Aorta (tissue), 5 donors: ENCODE measurements around the gene ANKRD13D. TPM values are rescaled to one million over a fixed set of nuclear protein-coding genes. Genes with fewer than 3 reads are reported as not detected.

Source experiments
- ATAC-seq: fragments of 200-7000 bp; cut with Tn5 transposase; one replicate; pipeline ENCODE4 v1.9.1; 2022; ENCODE audit warnings: moderate library complexity; ENCODE audit not compliant: low FRiP score
- DNase-seq, 2 donors: peaks; one replicate each; pipeline ENCODE4 v3.0.0-alpha.2; 2020
- H3K27ac ChIP-seq, 2 donors: one replicate each; pipeline ENCODE4 v1.5.1; 2013; ENCODE audit warnings: low read length in 2 of 2, mild to moderate bottlenecking in 2 of 2, moderate library complexity in 2 of 2, control low read depth in 1 of 2, inconsistent platforms in 1 of 2, low read depth in 1 of 2
- H3K27me3 ChIP-seq, 2 donors: one replicate each; pipeline ENCODE4 v1.6.1; 2013; ENCODE audit warnings: control low read depth in 1 of 2, low read length in 1 of 2, mild to moderate bottlenecking in 1 of 2, moderate library complexity in 1 of 2; ENCODE audit not compliant: insufficient read depth in 2 of 2, control insufficient read depth in 1 of 2
- H3K36me3 ChIP-seq, 2 donors: one replicate each; pipeline ENCODE4 v1.6.1; 2013; ENCODE audit warnings: control low read depth in 1 of 2, low read length in 1 of 2, mild to moderate bottlenecking in 1 of 2; ENCODE audit not compliant: insufficient read depth in 2 of 2, control insufficient read depth in 1 of 2
- H3K4me1 ChIP-seq, 2 donors: one replicate each; pipeline ENCODE4 v1.6.1; 2013; ENCODE audit warnings: low read length in 2 of 2, control low read depth in 1 of 2, mild to moderate bottlenecking in 1 of 2, moderate library complexity in 1 of 2; ENCODE audit not compliant: insufficient read depth in 2 of 2, control insufficient read depth in 1 of 2
- H3K4me3 ChIP-seq, 2 donors: one replicate each; pipeline ENCODE4 v1.5.1; 2013; ENCODE audit warnings: low read length in 2 of 2, control low read depth in 1 of 2, mild to moderate bottlenecking in 1 of 2
- H3K9me3 ChIP-seq: one replicate; pipeline ENCODE4 v1.6.1; 2013; ENCODE audit warnings: mild to moderate bottlenecking, low read length; ENCODE audit not compliant: control insufficient read depth
- WGBS, 2 donors: extraction: QIAGEN DNeasy Blood & Tissue Kit; methylation state at CpG; one replicate each; pipeline ENCODE4 v1.1.7; 2013; 5-methylcytosine and 5-hydroxymethylcytosine counted together
- intact Hi-C, 2 donors: fragments of 100-400 bp; cut with DNase I; formaldehyde crosslinking; loops; one replicate each; pipeline versions ENCODE4 v1.14.2 to v1.15.0; 2022
- polyA plus RNA-seq, 2 donors: library from polyadenylated mRNA; stranded (reverse); fragments of 200-250 nt; gene quantifications; one replicate each; pipeline ENCODE4 v1.2.3, GENCODE V29; 2013
- total RNA-seq, 2 donors: library from RNA; stranded (reverse); fragmentation: NEBNext Ultra II Directional; extraction: Animal tissue kit (Norgen Biotek cat#: 25700); gene quantifications; one replicate each; pipeline ENCODE4 v1.2.1, GENCODE V29; 2021
- donor health status: healthy with polysubstance abuse.
- donor health status: Bipolar disorder and iron deficiency.
- donor health status: DM: no; HTN: no; CAD: no.
- donor health status: DM: no; HTN: no; CAD: no.
- donor health status: DM: yes; HTN: yes; CAD: no.

ANKRD13D gene
- total and polyA plus RNA-seq, 4 donors: 16.8 to 100 (median 69.7) TPM

DNA sequence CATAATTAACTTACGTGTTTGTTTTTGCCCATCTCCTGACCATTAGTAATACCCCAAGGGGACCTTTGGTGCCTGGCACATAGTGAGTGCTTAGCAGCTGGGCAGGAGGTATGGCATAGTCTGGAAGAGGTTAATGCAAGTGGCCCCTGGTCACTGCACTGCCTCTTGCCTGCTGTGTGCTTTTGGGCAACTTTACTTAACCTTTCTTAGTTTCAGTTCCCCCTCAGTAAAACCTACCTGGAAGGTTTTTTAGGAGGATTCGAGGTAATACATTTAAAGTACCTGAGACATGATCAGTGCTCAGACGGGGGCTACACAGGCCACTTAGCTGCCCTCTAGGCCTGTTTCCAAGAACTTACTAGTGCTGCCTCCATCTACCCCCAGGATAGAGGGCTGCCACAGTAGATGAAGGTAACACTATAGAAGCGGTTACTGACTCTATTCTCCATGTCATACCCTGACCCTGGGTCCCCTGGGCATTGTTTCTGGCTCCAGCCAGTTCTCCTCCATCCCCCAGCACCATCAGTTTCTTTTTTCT is 60.9 kb downstream of the ANKRD13D start:
- no peak for ATAC-seq
- intact Hi-C loops: loop anchor here (5.0 kb wide), 2 partner anchors 32 to 157 kb away; partner anchors contain the start of genes CDK2AP2 (in 1 of the 2) and PITPNM1 (in 1 of the 2)
- Histone ChIP-seq H3K9me3 (no peaks in the 10 kb centered on the region), H3K36me3 (no peaks in the 10 kb centered on the region), H3K27ac (no peak overlapping the region), H3K27me3 (no peaks in the 10 kb centered on the region), H3K4me1 (peaks cover 1 to 7% of the 10 kb centered on the region in 2 donors), H3K4me3 (no peak overlapping the region)
- WGBS, 2 donors: 81 to 86% methylated on average over 4 of the region's 4 CpGs
- DNase-seq: no peak

DNA sequence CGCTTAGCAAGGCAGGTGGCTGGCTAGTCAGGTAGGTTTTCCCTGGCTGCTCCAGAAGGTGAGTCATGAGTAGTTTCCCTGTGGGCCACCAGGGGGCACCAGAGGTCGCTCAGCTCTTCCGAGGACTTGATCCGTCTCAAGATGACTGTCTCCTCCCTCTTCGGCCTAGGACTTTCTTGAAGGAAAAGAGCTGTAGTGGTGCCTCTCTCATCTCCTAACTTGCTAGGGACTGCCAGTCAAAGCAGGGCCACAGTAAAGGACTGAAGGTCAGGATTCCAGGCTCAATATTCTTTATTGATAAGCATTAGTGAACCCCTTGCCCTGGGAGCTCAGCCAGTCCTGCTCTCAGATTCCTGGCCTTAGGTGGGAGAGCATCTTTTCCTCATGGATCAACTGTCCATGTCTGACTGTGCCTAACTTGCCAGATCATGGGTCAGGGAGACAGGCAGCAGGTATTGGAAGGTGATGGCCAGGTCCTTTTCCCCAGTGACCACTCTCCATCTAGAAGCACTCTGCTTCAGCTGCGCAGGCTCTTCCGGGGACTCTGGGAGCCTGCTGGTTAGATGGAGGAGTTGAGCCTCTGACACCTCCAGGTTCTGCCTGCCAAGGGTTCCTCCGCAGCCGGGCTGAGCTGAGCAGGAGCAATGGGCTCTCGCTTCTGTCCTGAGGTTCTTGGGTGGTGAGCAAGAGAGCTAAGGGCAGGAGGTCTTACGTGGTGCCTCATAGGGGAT is 62.3 kb downstream of the ANKRD13D start:
- intact Hi-C loops: loop anchor here in 1 of 2 donors (5.0 kb wide), 1 partner anchor 156 kb away; the partner anchor contains the start of genes CDK2AP2 and PITPNM1
- 47 to 51% methylated on average over 11 of the region's 11 CpGs for WGBS, 2 donors
- peak overlapping the region in 1 of 2 donors; percentile 66 for H3K27ac ChIP-seq
- ATAC-seq (no peak), DNase-seq (peak in 1 of 2 donors; percentile 87)
- H3K4me3 ChIP-seq: no peak overlapping the region
- no peaks in the 10 kb centered on the region for H3K27me3 ChIP-seq
- no peaks in the 10 kb centered on the region for H3K36me3 ChIP-seq
- no peaks in the 10 kb centered on the region for H3K9me3 ChIP-seq
- H3K4me1 ChIP-seq: peaks cover 6 to 10% of the 10 kb centered on the region in 2 donors

Other genes with a start within 250 kb of the ANKRD13D start
- gene RHOD, start 232.5 kb upstream of the ANKRD13D start, total RNA-seq: 10 to 100 TPM; 19.4 to 20.1 TPM
- gene RHOD, start 232.5 kb upstream of the ANKRD13D start, polyA plus RNA-seq: 10 to 100 TPM; 28.4 to 33.6 TPM
- 100 to 1,000 TPM in 1 of 2 donors, 10 to 100 TPM in 1; 64.0 to 106 TPM for gene KDM2A, start 170.0 kb upstream of the ANKRD13D start, total RNA-seq
- 10 to 100 TPM; 11.5 to 26.5 TPM for gene KDM2A, start 170.0 kb upstream of the ANKRD13D start, polyA plus RNA-seq
- 10 to 100 TPM; 53.8 to 77.6 TPM for gene GRK2, start 22.8 kb upstream of the ANKRD13D start, total RNA-seq
- gene GRK2, start 22.8 kb upstream of the ANKRD13D start, polyA plus RNA-seq: 10 to 100 TPM; 29.3 to 53.6 TPM
- 10 to 100 TPM; 27.3 to 37.0 TPM for gene SSH3, start 14.2 kb downstream of the ANKRD13D start, total RNA-seq
- 10 to 100 TPM; 13.3 to 24.1 TPM for gene SSH3, start 14.2 kb downstream of the ANKRD13D start, polyA plus RNA-seq
- 10 to 100 TPM; 82.7 to 85.1 TPM for gene POLD4, start 64.2 kb downstream of the ANKRD13D start, total RNA-seq
- gene POLD4, start 64.2 kb downstream of the ANKRD13D start, polyA plus RNA-seq: 100 to 1,000 TPM; 175 to 338 TPM
- gene CLCF1, start 84.3 kb downstream of the ANKRD13D start, total RNA-seq: 10 to 100 TPM in 1 of 2 donors, 1 to 10 TPM in 1; 7.7 to 12.0 TPM
- 10 to 100 TPM in 1 of 2 donors, 1 to 10 TPM in 1; 2.6 to 19.5 TPM for gene CLCF1, start 84.3 kb downstream of the ANKRD13D start, polyA plus RNA-seq
- 10 to 100 TPM; 14.6 to 25.1 TPM for gene RAD9A, start 102.7 kb downstream of the ANKRD13D start, total RNA-seq
- gene RAD9A, start 102.7 kb downstream of the ANKRD13D start, polyA plus RNA-seq: 10 to 100 TPM in 1 of 2 donors, 1 to 10 TPM in 1; 8.8 to 56.2 TPM
- gene PPP1CA, start 112.6 kb downstream of the ANKRD13D start, total RNA-seq: 10 to 100 TPM; 61.7 to 64.8 TPM
- 10 to 100 TPM; 79.6 to 92.0 TPM for gene PPP1CA, start 112.6 kb downstream of the ANKRD13D start, polyA plus RNA-seq
- gene TBC1D10C, start 114.8 kb downstream of the ANKRD13D start, total RNA-seq: 1 to 10 TPM; 4.2 to 9.5 TPM
- gene TBC1D10C, start 114.8 kb downstream of the ANKRD13D start, polyA plus RNA-seq: 1 to 10 TPM; 1.9 to 2.3 TPM
- 1 to 10 TPM; 7.0 to 9.3 TPM for gene CARNS1, start 126.4 kb downstream of the ANKRD13D start, total RNA-seq
- gene CARNS1, start 126.4 kb downstream of the ANKRD13D start, polyA plus RNA-seq: 1 to 10 TPM in 1 of 2 donors, under 1 TPM in 1; 0.38 to 8.1 TPM
- 10 to 100 TPM; 30.8 to 37.7 TPM for gene RPS6KB2, start 139.2 kb downstream of the ANKRD13D start, total RNA-seq
- 10 to 100 TPM; 38.2 to 84.8 TPM for gene RPS6KB2, start 139.2 kb downstream of the ANKRD13D start, polyA plus RNA-seq
- 1 to 10 TPM; 2.9 to 4.8 TPM for gene PTPRCAP, start 148.4 kb downstream of the ANKRD13D start, total RNA-seq
- gene PTPRCAP, start 148.4 kb downstream of the ANKRD13D start, polyA plus RNA-seq: 10 to 100 TPM in 1 of 2 donors, 1 to 10 TPM in 1; 2.0 to 13.8 TPM
- 10 to 100 TPM; 77.6 to 79.6 TPM for gene CORO1B, start 154.2 kb downstream of the ANKRD13D start, total RNA-seq
- 10 to 100 TPM; 45.7 to 96.7 TPM for gene CORO1B, start 154.2 kb downstream of the ANKRD13D start, polyA plus RNA-seq
- not detected for gene GPR152, start 163.4 kb downstream of the ANKRD13D start, total RNA-seq
- gene GPR152, start 163.4 kb downstream of the ANKRD13D start, polyA plus RNA-seq: not detected
- 1 to 10 TPM; 2.4 TPM for gene CABP4, start 166.1 kb downstream of the ANKRD13D start, total RNA-seq
- 1 to 10 TPM in 1 of 2 donors, under 1 TPM in 1; 0.33 to 3.9 TPM for gene CABP4, start 166.1 kb downstream of the ANKRD13D start, polyA plus RNA-seq
- gene TMEM134, start 179.9 kb downstream of the ANKRD13D start, total RNA-seq: 10 to 100 TPM; 34.1 to 37.6 TPM
- 10 to 100 TPM; 20.0 to 63.2 TPM for gene TMEM134, start 179.9 kb downstream of the ANKRD13D start, polyA plus RNA-seq
- gene AIP, start 193.7 kb downstream of the ANKRD13D start, total RNA-seq: 10 to 100 TPM; 61.2 to 63.1 TPM
- 100 to 1,000 TPM; 105 to 141 TPM for gene AIP, start 193.7 kb downstream of the ANKRD13D start, polyA plus RNA-seq
- 10 to 100 TPM; 40.5 to 48.8 TPM for gene PITPNM1, start 216.1 kb downstream of the ANKRD13D start, total RNA-seq
- gene PITPNM1, start 216.1 kb downstream of the ANKRD13D start, polyA plus RNA-seq: 10 to 100 TPM; 11.8 to 22.5 TPM
- 10 to 100 TPM; 40.8 to 65.6 TPM for gene CDK2AP2, start 218.9 kb downstream of the ANKRD13D start, total RNA-seq
- gene CDK2AP2, start 218.9 kb downstream of the ANKRD13D start, polyA plus RNA-seq: 100 to 1,000 TPM in 1 of 2 donors, 10 to 100 TPM in 1; 87.3 to 105 TPM
- not detected for gene CABP2, start 234.1 kb downstream of the ANKRD13D start, total RNA-seq
- gene CABP2, start 234.1 kb downstream of the ANKRD13D start, polyA plus RNA-seq: not detected